ENCODE results near the gene NDUFB6.

The NDUFB6 gene

DNA sequence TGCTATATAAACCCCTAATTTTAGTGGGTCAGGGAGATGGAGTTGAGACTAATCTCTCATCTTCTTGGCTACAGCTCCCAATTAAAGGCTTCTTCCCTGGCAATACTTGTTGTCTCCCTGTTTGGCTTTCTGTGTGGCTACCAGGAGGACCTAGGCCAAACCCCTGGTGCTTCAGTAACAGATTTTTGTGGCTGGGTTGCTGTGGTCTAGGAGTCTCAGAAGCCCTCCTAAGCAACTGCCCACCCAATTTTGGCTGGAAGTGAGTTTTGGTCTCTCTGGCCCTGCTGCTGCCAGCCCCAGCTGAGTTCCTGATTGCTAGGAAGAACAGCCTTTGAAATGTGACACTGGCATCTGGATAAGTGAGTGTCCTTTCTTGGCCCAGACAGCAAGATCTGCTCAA, 56.7 kb downstream of the NDUFB6 start:
- no peak for DNase-seq

DNA sequence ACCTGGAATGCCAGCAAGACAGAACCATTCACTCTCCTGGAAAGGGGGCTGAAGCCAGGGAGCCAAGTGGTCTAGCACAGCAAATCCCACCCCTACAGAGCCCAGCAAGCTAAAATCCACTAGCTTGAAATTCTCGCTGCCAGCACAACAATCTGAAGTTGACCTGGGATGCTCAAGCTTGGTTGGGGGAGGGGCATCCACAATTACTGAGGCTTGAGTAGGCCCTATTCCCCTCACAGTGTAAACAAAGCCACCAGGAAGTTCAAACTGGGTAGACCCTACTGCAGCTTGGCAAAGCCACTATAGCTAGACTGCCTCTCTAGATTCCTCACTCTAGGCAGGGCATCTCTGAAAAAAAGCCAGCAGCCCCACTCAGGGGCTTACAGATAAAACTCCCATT, 64.2 kb downstream of the NDUFB6 start:
- DNase-seq, result no peak

DNA sequence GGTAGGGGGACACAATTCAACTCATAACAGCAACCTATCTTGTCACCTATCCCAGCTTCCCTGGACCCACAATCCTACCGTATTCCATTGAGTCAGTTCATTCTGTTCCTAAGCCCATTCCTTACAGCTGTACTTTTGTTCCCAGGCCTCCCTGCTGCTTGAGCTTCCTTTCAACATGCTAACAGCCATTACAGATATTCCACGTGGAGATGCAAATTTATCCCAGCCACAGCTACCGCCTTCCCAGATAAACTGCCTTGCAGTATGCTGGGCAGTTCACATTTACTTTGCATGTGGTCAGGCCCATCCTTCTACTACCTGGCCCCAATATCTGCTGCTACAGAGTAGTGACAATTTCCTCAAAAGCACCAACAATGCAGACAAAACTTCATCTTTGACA, 70.0 kb downstream of the NDUFB6 start:
- DNase-seq, result no peak
